GM23338 (cell line): ENCODE results near the gene SKA3. TPM values are rescaled to one million over a fixed set of nuclear protein-coding genes. Genes with fewer than 3 reads are reported as not detected.
A peak's percentile ranks its signal among the peaks of the same experiment; 100 is the strongest.

Experiments
- ATAC-seq: fragments of 200-7000 bp; cut with Tn5 transposase; 3 replicates; pipeline ENCODE4 v1.9.1; 2020
- DNase-seq: peaks from one replicate; pipeline ENCODE4 v3.0.0-alpha.2; 2015; ENCODE audit warnings: low spot score
- H2AFZ ChIP-seq: fragments of 200-600 bp; sonication (generic); 2 replicates; pipeline ENCODE4 v1.8.0; 2016; ENCODE audit warnings: antibody characterized with exemption, mild to moderate bottlenecking, moderate library complexity
- H3F3A ChIP-seq: fragments of 200-600 bp; sonication (generic); replicated peaks from 2 replicates; pipeline ENCODE4 v1.8.0; 2017; ENCODE audit warnings: antibody characterized with exemption, mixed run types, low read depth
- H3K27ac ChIP-seq: fragments of 200-600 bp; sonication (generic); 2 replicates; pipeline ENCODE4 v1.6.1; 2016; ENCODE audit warnings: low read depth
- H3K27me3 ChIP-seq: fragments of 200-600 bp; sonication (generic); 2 replicates; pipeline ENCODE4 v1.8.0; 2016; ENCODE audit warnings: mild to moderate bottlenecking, mixed run types, moderate library complexity; ENCODE audit not compliant: insufficient read depth
- H3K36me3 ChIP-seq: fragments of 200-600 bp; sonication (generic); 2 replicates; pipeline ENCODE4 v1.8.0; 2016; ENCODE audit warnings: mild to moderate bottlenecking; ENCODE audit not compliant: insufficient read depth
- H3K4me1 ChIP-seq: fragments of 200-600 bp; sonication (generic); 2 replicates; pipeline ENCODE4 v1.8.0; 2016; ENCODE audit warnings: mild to moderate bottlenecking, moderate library complexity; ENCODE audit not compliant: insufficient read depth
- H3K4me2 ChIP-seq: fragments of 200-600 bp; sonication (generic); 2 replicates; pipeline ENCODE4 v1.7.1; 2017; ENCODE audit warnings: mixed run types
- H3K4me3 ChIP-seq: fragments of 200-600 bp; sonication (generic); 2 replicates; pipeline ENCODE4 v1.6.1; 2016; ENCODE audit warnings: mixed run types
- H3K79me2 ChIP-seq: fragments of 200-600 bp; sonication (generic); replicated peaks from 2 replicates; pipeline ENCODE4 v1.8.0; 2017; ENCODE audit warnings: mild to moderate bottlenecking; ENCODE audit not compliant: insufficient read depth
- H3K9me2 ChIP-seq: fragments of 200-600 bp; sonication (generic); 2 replicates; pipeline ENCODE4 v1.8.0; 2017; ENCODE audit not compliant: insufficient read depth
- H4K20me1 ChIP-seq: fragments of 200-600 bp; sonication (generic); replicated peaks from 2 replicates; pipeline ENCODE4 v1.8.0; 2017; ENCODE audit warnings: mild to moderate bottlenecking; ENCODE audit not compliant: insufficient read depth
- H3K27ac Mint-ChIP-seq: 2 replicates; pipeline ENCODE4 v1.8.0; 2020; ENCODE audit warnings: inconsistent platforms, mild to moderate bottlenecking, moderate library complexity, mixed read lengths
- H3K27me3 Mint-ChIP-seq: 3 replicates; pipeline ENCODE4 v1.8.0; 2022; ENCODE audit warnings: low read depth, mild to moderate bottlenecking, moderate library complexity, mixed read lengths, inconsistent platforms; ENCODE audit not compliant: insufficient read depth, poor library complexity
- H3K36me3 Mint-ChIP-seq: 3 replicates; pipeline ENCODE4 v1.8.0; 2021; ENCODE audit warnings: low read depth, mild to moderate bottlenecking, inconsistent platforms, moderate library complexity, mixed read lengths
- H3K4me1 Mint-ChIP-seq: 3 replicates; pipeline ENCODE4 v1.8.0; 2020; ENCODE audit warnings: mild to moderate bottlenecking, inconsistent platforms, mixed read lengths
- H3K4me3 Mint-ChIP-seq: 3 replicates; pipeline ENCODE4 v1.8.0; 2021; ENCODE audit warnings: moderate library complexity, mild to moderate bottlenecking, inconsistent platforms, mixed read lengths
- H3K9me3 Mint-ChIP-seq: 3 replicates; pipeline ENCODE4 v1.8.0; 2020; ENCODE audit warnings: moderate library complexity, mild to moderate bottlenecking, inconsistent platforms, mixed read lengths
- CREB1 ChIP-seq: fragments of 250-450 bp; sonication (Bioruptor Pico); IDR thresholded peaks from 2 replicates; pipeline ENCODE4 v1.5.0; 2020; ENCODE audit warnings: low read depth, mild to moderate bottlenecking, moderate library complexity
- CTCF ChIP-seq, 2 experiments: fragments of 200-600 bp in 1 of 2; sonication (generic) in 1 of 2; conservative IDR thresholded peaks; 2 replicates each; pipeline versions ENCODE4 v1.5.1 to v1.6.1; 2016 to 2017; ENCODE audit warnings: antibody characterized with exemption in 2 of 2, low read depth in 2 of 2, mild to moderate bottlenecking in 2 of 2, moderate library complexity in 1 of 2
- ETS1 ChIP-seq: IDR thresholded peaks from 2 replicates; pipeline ENCODE4 v1.6.1; 2016; ENCODE audit warnings: antibody characterized with exemption
- EZH2 ChIP-seq: fragments of 200-600 bp; sonication (generic); IDR thresholded peaks from one replicate; pipeline ENCODE4 v1.8.0; 2017; ENCODE audit warnings: antibody characterized with exemption, mild to moderate bottlenecking, low read depth; ENCODE audit not compliant: unreplicated experiment
- EZH2phosphoT487 ChIP-seq: fragments of 200-600 bp; sonication (generic); IDR thresholded peaks from one replicate; pipeline ENCODE4 v1.8.1; 2018; ENCODE audit warnings: antibody characterized with exemption; ENCODE audit not compliant: unreplicated experiment
- JUNB ChIP-seq: IDR thresholded peaks from one replicate; pipeline ENCODE4 v1.6.1; 2016; ENCODE audit warnings: antibody characterized with exemption; ENCODE audit not compliant: unreplicated experiment
- NANOG ChIP-seq: IDR thresholded peaks from 2 replicates; pipeline ENCODE4 v1.6.1; 2016; ENCODE audit warnings: antibody characterized with exemption, borderline replicate concordance
- POLR2AphosphoS5 ChIP-seq: IDR thresholded peaks from 2 replicates; pipeline ENCODE4 v1.6.1; 2016; ENCODE audit warnings: antibody characterized with exemption, low read depth
- REST ChIP-seq: IDR thresholded peaks from one replicate; pipeline ENCODE4 v1.6.1; 2018; ENCODE audit warnings: antibody characterized with exemption; ENCODE audit not compliant: unreplicated experiment
- STAT1 ChIP-seq: IDR thresholded peaks from one replicate; pipeline ENCODE4 v1.6.1; 2016; ENCODE audit warnings: antibody characterized with exemption; ENCODE audit not compliant: unreplicated experiment
- ZNF114 ChIP-seq: fragments of 250-450 bp; sonication (Bioruptor Pico); IDR thresholded peaks from 2 replicates; pipeline ENCODE4 v1.5.0; 2020; ENCODE audit warnings: mild to moderate bottlenecking, moderate library complexity
- ZNF331 ChIP-seq: fragments of 250-450 bp; sonication (Bioruptor Pico); IDR thresholded peaks from 2 replicates; pipeline ENCODE4 v1.5.0; 2020; ENCODE audit warnings: low read depth, mild to moderate bottlenecking, moderate library complexity
- long read RNA-seq: library from polyadenylated mRNA; unstranded; transcript quantifications from one replicate; pipeline ENCODE4 v2.0.0, GENCODE V29; 2020; ENCODE audit not compliant: unreplicated experiment
- polyA plus RNA-seq: library from polyadenylated mRNA; unstranded; fragments of >200 nt; fragmentation: Nextera tagmentation; extraction: Ambion mirVana; gene quantifications from 2 replicates; pipeline ENCODE4 v1.2.1, GENCODE V29; 2016
- total RNA-seq: library from RNA; depleted of rRNA; stranded (reverse); fragments of >200 nt; shearing (Covaris generic); gene quantifications from 2 replicates; pipeline ENCODE4 v1.2.3, GENCODE V29; 2014; rRNA removed
- TF ChIP-seq, protein P1 (sequence below): fragments of 250-450 bp; sonication (Bioruptor Pico); IDR thresholded peaks from 2 replicates; pipeline ENCODE4 v1.5.0; 2020; ENCODE audit warnings: mild to moderate bottlenecking, moderate library complexity

SKA3 gene
- 65.9 and 70.2 TPM in 2 replicates for total RNA-seq
- polyA plus RNA-seq, result 179 TPM in 2 replicates
- long read RNA-seq, transcript SKA3-202 (9 exons, 2,919 nt), result major isoform, 14 of 32 reads
- long read RNA-seq, partial matches to known transcripts, result 11 of 32 reads
- long read RNA-seq, other reads (novel, unspliced or antisense), result 4 of 32 reads

DNA sequence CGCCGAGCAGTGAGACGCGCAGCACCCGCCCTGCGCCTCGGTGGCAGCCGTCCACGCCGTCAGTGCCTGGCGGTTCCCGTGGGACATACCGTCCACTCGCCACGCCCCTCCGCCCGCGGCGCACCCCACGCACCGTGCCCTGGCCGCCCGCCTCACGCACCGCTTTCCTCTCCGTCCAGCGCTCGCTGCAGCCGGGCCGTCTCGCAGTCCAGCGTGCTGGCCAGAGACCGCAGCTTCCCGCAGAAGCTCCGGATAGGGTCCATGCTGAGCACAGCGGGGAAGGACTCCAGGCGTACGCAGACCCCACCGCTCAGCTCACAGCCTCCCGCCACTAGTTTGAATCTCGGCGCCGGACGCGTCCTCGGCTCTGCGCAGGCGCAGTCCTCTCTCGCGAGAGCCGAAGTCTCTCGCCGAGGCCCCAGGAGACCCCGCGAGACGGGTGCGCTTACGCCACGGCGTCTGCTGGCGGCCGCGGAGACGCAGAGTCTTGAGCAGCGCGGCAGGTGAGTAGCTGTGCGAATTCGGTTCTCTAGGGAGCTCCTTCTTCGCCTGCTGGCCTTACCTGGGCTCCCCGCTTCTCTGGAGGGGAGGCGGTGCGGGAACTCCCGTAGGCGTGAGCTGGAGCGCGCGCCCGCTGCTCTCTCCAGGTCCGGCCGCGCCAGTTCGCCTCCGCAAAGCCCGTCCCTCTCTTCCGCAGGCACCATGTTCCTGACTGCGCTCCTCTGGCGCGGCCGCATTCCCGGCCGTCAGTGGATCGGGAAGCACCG lies at the start of gene SKA3, which contains the start of gene MRPL57:
SKA3 (minus strand) TSS at position 338 of the 767 bp plus-strand sequence; CDS start at position 263, 75 bp downstream.
MRPL57 (plus strand) TSS at position 444 of the 767 bp plus-strand sequence; CDS start at position 703, 259 bp downstream.
- Mint-ChIP-seq H3K9me3 (peaks cover 25% of the 10 kb centered on the region; the same call in 2 of the 3 replicates), H3K27me3 (peaks cover 21% of the 10 kb centered on the region), H3K4me3 (peak within 1 kb of the TSS; percentile 95), H3K27ac (peak within 1 kb of the TSS; percentile 98), H3K36me3 (peaks cover 48% of the 10 kb centered on the region), H3K4me1 (peaks cover 20% of the 10 kb centered on the region)
- ATAC-seq (peak; percentile 85), DNase-seq (peak; percentile 96)
- Histone ChIP-seq H3K4me1 (peaks cover 18% of the 10 kb centered on the region), H4K20me1 (peaks cover 7% of the 10 kb centered on the region; the same call in 1 of the 2 replicates), H3K27me3 (no peaks in the 10 kb centered on the region), H3K36me3 (0 out of 2 replicates have a peak, but pooled peaks cover 3% of the 10 kb centered on the region), H3K79me2 (peaks cover 63% of the 10 kb centered on the region), H3F3A (peaks cover 3% of the 10 kb centered on the region; the same call in 1 of the 2 replicates), H2AFZ (no peak within 1 kb of the TSS), H3K4me3 (peak within 1 kb of the TSS; percentile 69), H3K9me2 (no peaks in the 10 kb centered on the region), H3K27ac (peak within 1 kb of the TSS; percentile 96), H3K4me2 (peak within 1 kb of the TSS; percentile 98)
- TF ChIP-seq STAT1, result no peak
- TF ChIP-seq CTCF (conservative IDR thresholded peaks at IDR 0.05; ENCODE audit: low read depth in 2 of 2), result no peak
- peak; percentile 98 for TF ChIP-seq POLR2AphosphoS5
- no peak for TF ChIP-seq ZNF331
- TF ChIP-seq REST, result no peak
- TF ChIP-seq, protein P1, sequence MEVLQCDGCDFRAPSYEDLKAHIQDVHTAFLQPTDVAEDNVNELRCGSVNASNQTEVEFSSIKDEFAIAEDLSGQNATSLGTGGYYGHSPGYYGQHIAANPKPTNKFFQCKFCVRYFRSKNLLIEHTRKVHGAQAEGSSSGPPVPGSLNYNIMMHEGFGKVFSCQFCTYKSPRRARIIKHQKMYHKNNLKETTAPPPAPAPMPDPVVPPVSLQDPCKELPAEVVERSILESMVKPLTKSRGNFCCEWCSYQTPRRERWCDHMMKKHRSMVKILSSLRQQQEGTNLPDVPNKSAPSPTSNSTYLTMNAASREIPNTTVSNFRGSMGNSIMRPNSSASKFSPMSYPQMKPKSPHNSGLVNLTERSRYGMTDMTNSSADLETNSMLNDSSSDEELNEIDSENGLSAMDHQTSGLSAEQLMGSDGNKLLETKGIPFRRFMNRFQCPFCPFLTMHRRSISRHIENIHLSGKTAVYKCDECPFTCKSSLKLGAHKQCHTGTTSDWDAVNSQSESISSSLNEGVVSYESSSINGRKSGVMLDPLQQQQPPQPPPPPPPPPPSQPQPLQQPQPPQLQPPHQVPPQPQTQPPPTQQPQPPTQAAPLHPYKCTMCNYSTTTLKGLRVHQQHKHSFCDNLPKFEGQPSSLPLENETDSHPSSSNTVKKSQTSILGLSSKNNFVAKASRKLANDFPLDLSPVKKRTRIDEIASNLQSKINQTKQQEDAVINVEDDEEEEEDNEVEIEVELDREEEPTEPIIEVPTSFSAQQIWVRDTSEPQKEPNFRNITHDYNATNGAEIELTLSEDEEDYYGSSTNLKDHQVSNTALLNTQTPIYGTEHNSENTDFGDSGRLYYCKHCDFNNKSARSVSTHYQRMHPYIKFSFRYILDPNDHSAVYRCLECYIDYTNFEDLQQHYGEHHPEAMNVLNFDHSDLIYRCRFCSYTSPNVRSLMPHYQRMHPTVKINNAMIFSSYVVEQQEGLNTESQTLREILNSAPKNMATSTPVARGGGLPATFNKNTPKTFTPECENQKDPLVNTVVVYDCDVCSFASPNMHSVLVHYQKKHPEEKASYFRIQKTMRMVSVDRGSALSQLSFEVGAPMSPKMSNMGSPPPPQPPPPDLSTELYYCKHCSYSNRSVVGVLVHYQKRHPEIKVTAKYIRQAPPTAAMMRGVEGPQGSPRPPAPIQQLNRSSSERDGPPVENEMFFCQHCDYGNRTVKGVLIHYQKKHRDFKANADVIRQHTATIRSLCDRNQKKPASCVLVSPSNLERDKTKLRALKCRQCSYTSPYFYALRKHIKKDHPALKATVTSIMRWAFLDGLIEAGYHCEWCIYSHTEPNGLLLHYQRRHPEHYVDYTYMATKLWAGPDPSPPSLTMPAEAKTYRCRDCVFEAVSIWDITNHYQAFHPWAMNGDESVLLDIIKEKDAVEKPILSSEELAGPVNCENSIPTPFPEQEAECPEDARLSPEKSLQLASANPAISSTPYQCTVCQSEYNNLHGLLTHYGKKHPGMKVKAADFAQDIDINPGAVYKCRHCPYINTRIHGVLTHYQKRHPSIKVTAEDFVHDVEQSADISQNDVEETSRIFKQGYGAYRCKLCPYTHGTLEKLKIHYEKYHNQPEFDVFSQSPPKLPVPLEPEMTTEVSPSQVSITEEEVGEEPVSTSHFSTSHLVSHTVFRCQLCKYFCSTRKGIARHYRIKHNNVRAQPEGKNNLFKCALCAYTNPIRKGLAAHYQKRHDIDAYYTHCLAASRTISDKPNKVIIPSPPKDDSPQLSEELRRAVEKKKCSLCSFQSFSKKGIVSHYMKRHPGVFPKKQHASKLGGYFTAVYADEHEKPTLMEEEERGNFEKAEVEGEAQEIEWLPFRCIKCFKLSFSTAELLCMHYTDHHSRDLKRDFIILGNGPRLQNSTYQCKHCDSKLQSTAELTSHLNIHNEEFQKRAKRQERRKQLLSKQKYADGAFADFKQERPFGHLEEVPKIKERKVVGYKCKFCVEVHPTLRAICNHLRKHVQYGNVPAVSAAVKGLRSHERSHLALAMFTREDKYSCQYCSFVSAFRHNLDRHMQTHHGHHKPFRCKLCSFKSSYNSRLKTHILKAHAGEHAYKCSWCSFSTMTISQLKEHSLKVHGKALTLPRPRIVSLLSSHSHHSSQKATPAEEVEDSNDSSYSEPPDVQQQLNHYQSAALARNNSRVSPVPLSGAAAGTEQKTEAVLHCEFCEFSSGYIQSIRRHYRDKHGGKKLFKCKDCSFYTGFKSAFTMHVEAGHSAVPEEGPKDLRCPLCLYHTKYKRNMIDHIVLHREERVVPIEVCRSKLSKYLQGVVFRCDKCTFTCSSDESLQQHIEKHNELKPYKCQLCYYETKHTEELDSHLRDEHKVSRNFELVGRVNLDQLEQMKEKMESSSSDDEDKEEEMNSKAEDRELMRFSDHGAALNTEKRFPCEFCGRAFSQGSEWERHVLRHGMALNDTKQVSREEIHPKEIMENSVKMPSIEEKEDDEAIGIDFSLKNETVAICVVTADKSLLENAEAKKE, result no peak
- no peak for TF ChIP-seq EZH2
- TF ChIP-seq NANOG, result no peak
- TF ChIP-seq ETS1, result no peak
- no peak for TF ChIP-seq ZNF114 (CRISPR knock-in tag)
- TF ChIP-seq EZH2phosphoT487, result no peak
- peak; percentile 61 for TF ChIP-seq CREB1 (CRISPR knock-in tag)
- no peak for TF ChIP-seq JUNB
